Liver (tissue), 9 donors: ENCODE measurements around the gene CCDC40. TPM values are rescaled to one million over a fixed set of nuclear protein-coding genes. Genes with fewer than 3 reads are reported as not detected.

Experiments
- DNase-seq: peaks from one replicate; pipeline ENCODE4 v3.0.0-alpha.2; 2017; ENCODE audit warnings: low spot score
- H3K27ac ChIP-seq, 2 donors: one replicate each; pipeline ENCODE4 v1.7.0; 2013; ENCODE audit warnings: inconsistent platforms in 2 of 2, low read length in 2 of 2, control low read depth in 1 of 2, low read depth in 1 of 2, mild to moderate bottlenecking in 1 of 2
- H3K27me3 ChIP-seq, 4 donors: one replicate each; pipeline versions ENCODE4 v1.6.1 to v1.7.0; 2013; ENCODE audit warnings: low read length in 3 of 4, inconsistent platforms in 1 of 4, mild to moderate bottlenecking in 1 of 4, moderate library complexity in 1 of 4; ENCODE audit not compliant: control insufficient read depth in 4 of 4, insufficient read depth in 4 of 4
- H3K36me3 ChIP-seq, 4 donors: one replicate each; pipeline versions ENCODE4 v1.6.1 to v1.7.0; 2013; ENCODE audit warnings: low read length in 3 of 4, mild to moderate bottlenecking in 3 of 4, low read depth in 1 of 4, moderate library complexity in 1 of 4; ENCODE audit not compliant: control insufficient read depth in 4 of 4, insufficient read depth in 3 of 4
- H3K4me1 ChIP-seq, 4 donors: one replicate each; pipeline versions ENCODE4 v1.6.1 to v1.7.0; 2013; ENCODE audit warnings: low read length in 3 of 4, mild to moderate bottlenecking in 3 of 4, moderate library complexity in 1 of 4; ENCODE audit not compliant: control insufficient read depth in 4 of 4, insufficient read depth in 4 of 4
- H3K4me3 ChIP-seq, 3 donors: one replicate each; pipeline versions ENCODE4 v1.6.1 to v1.7.0; 2013; ENCODE audit warnings: low read length in 3 of 3, control low read depth in 1 of 3, low read depth in 1 of 3, mild to moderate bottlenecking in 1 of 3
- H3K9ac ChIP-seq, 2 donors: one replicate each; pipeline ENCODE4 v1.7.0; 2013; ENCODE audit warnings: low read length in 2 of 2, mild to moderate bottlenecking in 2 of 2, moderate library complexity in 2 of 2, control low read depth in 1 of 2, low read depth in 1 of 2
- H3K9me3 ChIP-seq, 4 donors: one replicate each; pipeline versions ENCODE4 v1.6.1 to v1.7.0; 2013; ENCODE audit warnings: low read length in 3 of 4; ENCODE audit not compliant: control insufficient read depth in 4 of 4
- CTCF ChIP-seq: fragments of 150-350 bp; IDR thresholded peaks from 2 replicates; pipeline ENCODE4 v1.5.1; 2017; ENCODE audit warnings: improper control_type of control experiment, low read depth, low read length; ENCODE audit not compliant: missing input control
- EGR1 ChIP-seq, 2 donors: IDR thresholded peaks; 2 replicates each; pipeline ENCODE4 v1.6.1; 2016 to 2018; ENCODE audit warnings: antibody characterized with exemption in 2 of 2, low read depth in 2 of 2
- FOXA1 ChIP-seq: IDR thresholded peaks from 2 replicates; pipeline ENCODE4 v1.6.1; 2016; ENCODE audit warnings: antibody characterized with exemption
- FOXA2 ChIP-seq: IDR thresholded peaks from 2 replicates; pipeline ENCODE4 v1.6.1; 2016; ENCODE audit warnings: antibody characterized with exemption
- GABPA ChIP-seq, 2 donors: IDR thresholded peaks in 1 of 2; conservative IDR thresholded peaks in 1 of 2; 2 replicates each; pipeline ENCODE4 v1.6.1; 2016; ENCODE audit warnings: antibody characterized with exemption in 2 of 2, mild to moderate bottlenecking in 1 of 2, moderate library complexity in 1 of 2
- HNF4A ChIP-seq, 2 donors: conservative IDR thresholded peaks; 2 replicates each; pipeline ENCODE4 v1.6.1; 2016; ENCODE audit warnings: antibody characterized with exemption in 2 of 2, mild to moderate bottlenecking in 2 of 2
- HNF4G ChIP-seq: IDR thresholded peaks from 2 replicates; pipeline ENCODE4 v1.6.1; 2016; ENCODE audit warnings: antibody characterized with exemption
- JUND ChIP-seq, 2 donors: IDR thresholded peaks; 2 replicates each; pipeline ENCODE4 v1.6.1; 2016; ENCODE audit warnings: antibody characterized with exemption in 2 of 2
- MAX ChIP-seq: IDR thresholded peaks from 2 replicates; pipeline ENCODE4 v1.6.1; 2016; ENCODE audit warnings: antibody characterized with exemption
- NR2F2 ChIP-seq: IDR thresholded peaks from 2 replicates; pipeline ENCODE4 v1.6.1; 2016; ENCODE audit warnings: antibody characterized with exemption
- RAD21 ChIP-seq, 2 donors: IDR thresholded peaks; 2 replicates each; pipeline ENCODE4 v1.6.1; 2016; ENCODE audit warnings: antibody characterized with exemption in 2 of 2, mild to moderate bottlenecking in 2 of 2
- REST ChIP-seq: IDR thresholded peaks from 2 replicates; pipeline ENCODE4 v1.6.1; 2016; ENCODE audit warnings: antibody characterized with exemption, mild to moderate bottlenecking
- RXRA ChIP-seq, 2 donors: IDR thresholded peaks; 2 replicates each; pipeline ENCODE4 v1.6.1; 2017 to 2018; ENCODE audit warnings: antibody characterized with exemption in 2 of 2, mild to moderate bottlenecking in 1 of 2
- SP1 ChIP-seq: IDR thresholded peaks from 2 replicates; pipeline ENCODE4 v1.6.1; 2018; ENCODE audit warnings: antibody characterized with exemption, mild to moderate bottlenecking
- TAF1 ChIP-seq: conservative IDR thresholded peaks from 2 replicates; pipeline ENCODE4 v1.6.1; 2016; ENCODE audit warnings: antibody characterized with exemption, mild to moderate bottlenecking
- YY1 ChIP-seq: IDR thresholded peaks from 2 replicates; pipeline ENCODE4 v1.6.1; 2016; ENCODE audit warnings: antibody characterized with exemption, mild to moderate bottlenecking
- WGBS: extraction: QIAGEN DNeasy Blood & Tissue Kit; methylation state at CpG from one replicate; pipeline ENCODE4 v1.1.7; 2013; 5-methylcytosine and 5-hydroxymethylcytosine counted together
- polyA plus RNA-seq, 2 donors: library from polyadenylated mRNA; stranded (reverse) in 1 of 2; unstranded in 1 of 2; fragments of 200-250 nt in 1 of 2; fragments of >200 nt in 1 of 2; fragmentation: Nextera tagmentation in 1 of 2; extraction: Ambion mirVana in 1 of 2; gene quantifications; one replicate each; pipeline versions ENCODE4 v1.2.1 to v1.2.3, GENCODE V29; 2013 to 2015
- total RNA-seq, 2 donors: library from RNA; depleted of rRNA; stranded (reverse); fragments of >200 nt; gene quantifications; one replicate each; pipeline ENCODE4 v1.2.3, GENCODE V29; 2014
- TF ChIP-seq, protein P1 (sequence below): IDR thresholded peaks from 2 replicates; pipeline ENCODE4 v1.6.1; 2016; ENCODE audit warnings: antibody characterized with exemption
- TF ChIP-seq, protein P2 (sequence below): IDR thresholded peaks from 2 replicates; pipeline ENCODE4 v1.6.1; 2016; ENCODE audit warnings: antibody characterized with exemption
- donor health status: healthy.
- donor health status: healthy.
- donor health status: healthy.
- donor health status: healthy.
- donor health status: healthy.

Gene CCDC40
- total and polyA plus RNA-seq, 4 donors, result 0.60 to 3.0 (median 1.4) TPM

DNA sequence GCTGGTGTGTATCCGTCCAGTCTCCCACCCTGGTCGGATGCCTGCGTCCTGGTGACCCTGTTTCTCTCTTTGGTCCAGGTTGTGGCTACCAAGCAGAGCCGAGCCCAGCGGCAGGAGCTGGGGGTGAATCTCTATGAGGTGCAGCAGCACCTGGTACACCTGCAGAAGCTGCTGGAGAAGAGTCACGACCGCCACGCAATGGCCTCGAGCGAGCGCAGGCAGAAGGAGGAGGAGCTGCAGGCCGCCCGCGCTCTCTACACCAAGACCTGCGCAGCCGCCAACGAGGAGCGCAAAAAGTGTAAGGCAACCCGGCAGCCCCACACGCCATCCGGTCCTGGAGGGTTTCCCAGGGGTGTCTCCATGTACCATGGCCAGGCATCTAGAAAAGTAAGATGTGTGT is 13.5 kb downstream of the CCDC40 start:
- H3K27ac ChIP-seq, result no peak overlapping the region
- no peak for DNase-seq
- H3K36me3 ChIP-seq, result no peaks in the 10 kb centered on the region
- no peak overlapping the region for H3K4me3 ChIP-seq
- H3K4me1 ChIP-seq, result peaks cover 0 to 10% (median 6%) of the 10 kb centered on the region in 4 donors
- H3K9ac ChIP-seq, result no peak overlapping the region
- no peaks in the 10 kb centered on the region for H3K9me3 ChIP-seq
- no peaks in the 10 kb centered on the region for H3K27me3 ChIP-seq
- TF ChIP-seq YY1, result no peak
- no peak for TF ChIP-seq RAD21 (IDR thresholded peaks at IDR 0.05)
- TF ChIP-seq SP1, result no peak
- no peak for TF ChIP-seq JUND (IDR thresholded peaks at IDR 0.05)
- TF ChIP-seq HNF4A (conservative IDR thresholded peaks at IDR 0.05), result no peak
- no peak for TF ChIP-seq MAX
- TF ChIP-seq FOXA1, result no peak
- TF ChIP-seq EGR1 (IDR thresholded peaks at IDR 0.05; ENCODE audit: low read depth in 2 of 2), result no peak
- no peak for TF ChIP-seq HNF4G
- no peak for TF ChIP-seq FOXA2
- no peak for TF ChIP-seq REST
- no peak for TF ChIP-seq GABPA (IDR thresholded peaks at IDR 0.05 in 1 of 2, conservative IDR thresholded peaks at IDR 0.05 in 1 of 2)
- no peak for TF ChIP-seq TAF1
- no peak for TF ChIP-seq CTCF
- TF ChIP-seq, protein P1, sequence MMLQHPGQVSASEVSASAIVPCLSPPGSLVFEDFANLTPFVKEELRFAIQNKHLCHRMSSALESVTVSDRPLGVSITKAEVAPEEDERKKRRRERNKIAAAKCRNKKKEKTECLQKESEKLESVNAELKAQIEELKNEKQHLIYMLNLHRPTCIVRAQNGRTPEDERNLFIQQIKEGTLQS, result no peak
- TF ChIP-seq RXRA (IDR thresholded peaks at IDR 0.05), result no peak
- TF ChIP-seq NR2F2, result no peak
- TF ChIP-seq, protein P2, sequence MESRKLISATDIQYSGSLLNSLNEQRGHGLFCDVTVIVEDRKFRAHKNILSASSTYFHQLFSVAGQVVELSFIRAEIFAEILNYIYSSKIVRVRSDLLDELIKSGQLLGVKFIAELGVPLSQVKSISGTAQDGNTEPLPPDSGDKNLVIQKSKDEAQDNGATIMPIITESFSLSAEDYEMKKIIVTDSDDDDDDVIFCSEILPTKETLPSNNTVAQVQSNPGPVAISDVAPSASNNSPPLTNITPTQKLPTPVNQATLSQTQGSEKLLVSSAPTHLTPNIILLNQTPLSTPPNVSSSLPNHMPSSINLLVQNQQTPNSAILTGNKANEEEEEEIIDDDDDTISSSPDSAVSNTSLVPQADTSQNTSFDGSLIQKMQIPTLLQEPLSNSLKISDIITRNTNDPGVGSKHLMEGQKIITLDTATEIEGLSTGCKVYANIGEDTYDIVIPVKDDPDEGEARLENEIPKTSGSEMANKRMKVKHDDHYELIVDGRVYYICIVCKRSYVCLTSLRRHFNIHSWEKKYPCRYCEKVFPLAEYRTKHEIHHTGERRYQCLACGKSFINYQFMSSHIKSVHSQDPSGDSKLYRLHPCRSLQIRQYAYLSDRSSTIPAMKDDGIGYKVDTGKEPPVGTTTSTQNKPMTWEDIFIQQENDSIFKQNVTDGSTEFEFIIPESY, result no peak
- 99% methylated on average over 21 of the region's 21 CpGs for WGBS
